Right cardiac atrium (tissue), 5 donors: ENCODE results near the gene STK26. TPM values are rescaled to one million over a fixed set of nuclear protein-coding genes. Genes with fewer than 3 reads are reported as not detected.
"Not testable (repeated sequence)": the region's sequence is repeated elsewhere in the genome, so short reads cannot be mapped to it uniquely, and the experiment has no call there.

Experiments used
- ATAC-seq, 2 donors: fragments of 200-7000 bp; cut with Tn5 transposase; one replicate each; pipeline versions ENCODE4 v1.8.0 to v1.9.1; 2020; ENCODE audit warnings: moderate library complexity in 2 of 2, mild to moderate bottlenecking in 1 of 2
- DNase-seq, 3 donors: peaks; one replicate each; pipeline ENCODE4 v3.0.0-alpha.2; 2020
- H3K27ac ChIP-seq: one replicate; pipeline ENCODE4 v1.5.1; 2013; ENCODE audit warnings: mild to moderate bottlenecking, low read length, control low read depth, moderate library complexity
- H3K27me3 ChIP-seq: one replicate; pipeline ENCODE4 v1.6.1; 2013; ENCODE audit not compliant: control insufficient read depth, insufficient read depth
- H3K4me1 ChIP-seq: one replicate; pipeline ENCODE4 v1.6.1; 2013; ENCODE audit warnings: low read length; ENCODE audit not compliant: control insufficient read depth, insufficient read depth
- H3K4me3 ChIP-seq: one replicate; pipeline ENCODE4 v1.5.1; 2013; ENCODE audit warnings: low read length, control low read depth
- H3K9me3 ChIP-seq: one replicate; pipeline ENCODE4 v1.6.1; 2013; ENCODE audit warnings: low read length; ENCODE audit not compliant: control insufficient read depth
- WGBS: extraction: QIAGEN DNeasy Blood & Tissue Kit; methylation state at CpG from one replicate; pipeline ENCODE4 v1.1.7; 2013; 5-methylcytosine and 5-hydroxymethylcytosine counted together
- intact Hi-C, 4 donors: fragments of 100-400 bp; cut with DNase I; formaldehyde crosslinking; loops; one replicate each; pipeline versions ENCODE4 v1.11.0 to v1.14.0; 2022 to 2023
- long read RNA-seq, 4 donors: library from polyadenylated mRNA; unstranded; transcript quantifications; one replicate each; pipeline ENCODE4 v2.0.0, GENCODE V29; 2020 to 2021
- polyA plus RNA-seq: library from polyadenylated mRNA; stranded (reverse); fragments of 200-250 nt; gene quantifications from one replicate; pipeline ENCODE4 v1.2.3, GENCODE V29; 2013
- total RNA-seq, 4 donors: library from RNA; stranded (reverse); fragmentation: NEBNext Ultra II Directional; extraction: Animal tissue kit (Norgen Biotek cat#: 25700); gene quantifications; one replicate each; pipeline ENCODE4 v1.2.1, GENCODE V29; 2021
- donor health status: healthy with polysubstance abuse.
- donor health status: DM: no; HTN: yes; CAD: no.
- donor health status: DM: no; HTN: no; CAD: no.
- donor health status: DM: no; HTN: yes; CAD: no; lungs with severe emphysema.
- donor health status: DM: yes; HTN: yes; CAD: no.

Gene STK26
- total RNA-seq: 1 to 10 TPM; 1.1 to 2.2 (median 1.8) TPM
- 0.86 TPM for polyA plus RNA-seq
- long read RNA-seq, donor 1, partial matches to known transcripts: 1 of 2 reads
- long read RNA-seq, donor 1, other reads (novel, unspliced or antisense): 1 of 2 reads
- long read RNA-seq, donor 2: 0 reads
- long read RNA-seq, donor 3, partial matches to known transcripts: 0 of 3 reads
- long read RNA-seq, donor 3, other reads (novel, unspliced or antisense): 0 of 3 reads
- long read RNA-seq, donor 4: 0 reads

DNA sequence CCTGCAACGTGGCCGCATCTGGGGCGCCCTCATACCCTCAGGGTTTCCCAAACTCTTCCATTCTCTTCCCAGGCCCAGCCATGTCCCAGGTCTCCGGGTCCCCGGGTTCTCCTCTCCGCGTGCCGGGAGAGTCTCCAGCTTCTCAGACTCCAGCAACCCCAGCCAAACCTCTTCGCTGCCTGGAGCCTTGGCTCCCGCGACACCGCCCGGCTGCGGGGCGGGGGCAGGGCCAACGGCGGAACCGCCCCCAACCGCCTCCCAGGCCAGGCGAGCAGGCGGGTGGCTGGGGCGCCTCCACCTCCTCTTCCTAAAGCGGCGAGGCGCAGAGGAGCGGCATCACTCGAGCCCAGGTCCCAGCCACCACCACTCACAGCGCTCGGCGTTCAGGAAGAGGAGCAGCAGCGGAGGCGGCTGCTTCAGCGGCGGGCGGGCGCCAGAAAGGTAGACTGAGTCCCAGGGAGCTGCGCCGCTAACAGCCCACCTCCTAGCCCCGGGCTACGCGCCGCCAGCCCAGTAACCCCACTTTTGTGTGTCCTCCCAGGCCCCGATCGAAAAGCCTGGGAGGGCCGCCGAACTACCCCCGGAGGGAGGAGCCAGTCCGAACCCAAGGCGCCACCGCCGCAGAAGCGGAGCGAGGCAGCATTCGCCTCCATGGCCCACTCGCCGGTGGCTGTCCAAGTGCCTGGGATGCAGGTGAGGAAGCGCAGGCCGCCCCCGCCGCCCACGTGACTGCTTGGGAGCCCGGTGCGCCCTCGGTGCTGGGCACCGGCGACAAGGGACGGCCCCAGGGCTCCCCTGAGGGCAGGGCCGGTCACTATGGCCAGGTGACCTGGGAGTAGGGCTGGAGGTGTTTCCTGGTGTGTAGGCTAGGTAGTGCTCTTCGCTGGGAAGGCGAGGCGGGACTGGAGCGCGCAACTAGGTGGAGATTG lies at the start of gene STK26:
TSS of gene STK26 (plus strand) at position 336 of the 929 bp plus-strand sequence. CDS start at position 652, 316 bp downstream.
- intact Hi-C loops: no loop called here
- H3K4me1 ChIP-seq: peaks cover 2% of the 10 kb centered on the region
- under 1% methylated on average over 73 of the region's 73 CpGs for WGBS
- no peaks in the 10 kb centered on the region for H3K9me3 ChIP-seq
- peak within 1 kb of the TSS; percentile 59 for H3K4me3 ChIP-seq
- ATAC-seq (peak; percentile 99 to 100), DNase-seq (peak; percentile 77 to 90 (median 87))
- no peaks in the 10 kb centered on the region for H3K27me3 ChIP-seq
- no peak within 1 kb of the TSS for H3K27ac ChIP-seq

DNA sequence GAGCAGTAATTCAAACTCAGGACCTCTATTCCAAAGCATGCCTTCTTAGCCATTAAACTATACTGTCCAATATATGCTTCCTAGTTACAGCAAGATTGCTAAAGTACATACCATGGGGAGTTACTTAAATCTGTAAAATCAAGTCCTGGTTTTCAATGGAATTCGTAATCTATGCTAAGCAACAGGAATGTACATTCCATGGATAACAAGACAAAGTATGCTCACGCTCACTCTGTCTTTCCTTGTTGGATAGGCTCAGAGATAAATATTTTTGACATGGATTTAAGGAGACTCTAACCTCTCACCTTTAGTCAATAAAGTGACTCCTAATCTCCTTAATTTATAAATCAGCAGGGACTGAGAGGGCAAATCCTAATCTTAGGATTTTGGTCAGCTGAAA lies 47.3 kb upstream of the STK26 start:
- intact Hi-C loops: no loop called here

DNA sequence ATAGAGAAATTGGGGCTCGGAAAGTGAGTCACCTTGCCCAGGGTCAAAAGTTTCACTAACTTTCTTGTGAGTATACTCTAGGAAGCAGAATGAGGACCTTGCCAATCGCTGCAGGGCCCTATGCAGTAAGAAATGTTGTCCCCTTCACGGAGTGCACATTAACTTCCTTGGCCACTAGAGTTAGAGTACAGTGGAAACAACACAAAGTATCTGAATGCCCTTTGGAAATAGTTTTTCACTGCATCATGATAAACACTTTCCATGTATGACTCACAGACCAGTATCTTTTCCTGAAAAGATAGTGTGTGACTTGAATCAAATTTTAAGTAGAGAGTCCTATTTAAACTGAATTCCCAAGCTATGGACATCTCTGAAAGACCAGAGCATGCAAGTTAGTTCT lies 45.5 kb upstream of the STK26 start:
- ATAC-seq: peak in 1 of 2 donors; percentile 55
- DNase-seq: no peak
- no peaks in the 10 kb centered on the region for H3K4me1 ChIP-seq
- H3K4me3 ChIP-seq: no peak overlapping the region
- no peak overlapping the region for H3K27ac ChIP-seq
- H3K9me3 ChIP-seq: no peaks in the 10 kb centered on the region
- intact Hi-C loops: no loop called here
- no peaks in the 10 kb centered on the region for H3K27me3 ChIP-seq
- 59% methylated on average over 3 of the region's 3 CpGs for WGBS

More for the DNA sequence above, 47.3 kb upstream of the STK26 start:
- H3K27me3 ChIP-seq: no peaks in the 10 kb centered on the region
- H3K4me1 ChIP-seq: no peaks in the 10 kb centered on the region
- 53% methylated on average over 2 of the region's 2 CpGs for WGBS
- H3K4me3 ChIP-seq: no peak overlapping the region
- no peak for DNase-seq
- H3K9me3 ChIP-seq: no peaks in the 10 kb centered on the region
- ATAC-seq: no peak
- no peak overlapping the region for H3K27ac ChIP-seq

DNA sequence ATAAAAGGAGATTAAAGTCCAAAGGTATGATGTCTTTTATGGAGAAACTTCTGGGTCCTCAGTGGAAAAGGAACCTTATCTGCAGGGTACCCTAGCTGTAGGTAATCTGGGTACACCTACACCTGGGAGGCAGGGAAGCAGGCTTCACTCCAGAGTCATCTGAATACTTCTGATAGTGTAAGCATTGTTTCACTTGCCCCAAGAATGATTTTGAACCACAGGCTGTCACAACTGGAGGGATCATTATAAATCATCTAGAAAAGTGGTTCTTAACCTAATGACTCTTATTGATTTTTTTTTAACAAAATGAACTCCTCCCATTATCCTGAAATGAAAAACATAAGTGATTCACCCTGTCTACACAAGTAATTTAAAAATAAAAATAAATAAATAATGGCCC lies 44.0 kb upstream of the STK26 start:
- ATAC-seq: no peak
- no peak overlapping the region for H3K27ac ChIP-seq
- no peaks in the 10 kb centered on the region for H3K4me1 ChIP-seq
- H3K27me3 ChIP-seq: no peaks in the 10 kb centered on the region
- intact Hi-C loops: no loop called here
- H3K4me3 ChIP-seq: no peak overlapping the region
- no peak for DNase-seq
- H3K9me3 ChIP-seq: no peaks in the 10 kb centered on the region

DNA sequence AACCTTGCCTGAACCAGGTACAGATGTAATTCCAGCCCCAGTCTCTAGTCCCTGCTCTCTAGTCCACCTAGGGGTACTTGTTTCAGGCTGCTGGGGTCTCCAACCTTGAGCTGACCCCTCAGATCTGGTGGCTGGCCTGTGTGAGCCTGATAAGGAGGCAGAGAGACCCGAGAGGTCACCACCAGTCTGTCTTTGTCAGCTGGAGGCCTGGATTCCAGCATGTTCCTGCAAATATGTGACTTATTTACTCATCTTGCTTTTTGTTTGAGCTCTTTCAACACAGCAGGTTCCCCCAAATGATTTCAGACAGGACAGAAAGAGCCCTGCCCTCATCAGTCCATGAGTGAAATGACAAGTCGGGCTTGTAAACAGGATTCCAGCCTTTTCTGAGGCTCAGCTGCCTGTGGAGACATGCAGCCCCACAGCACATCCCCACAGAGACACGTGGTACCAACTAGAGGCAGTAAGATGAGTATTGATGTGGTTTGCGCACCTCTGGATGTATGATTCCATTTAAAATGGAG lies 37.5 kb upstream of the STK26 start:
- intact Hi-C loops: no loop called here

DNA sequence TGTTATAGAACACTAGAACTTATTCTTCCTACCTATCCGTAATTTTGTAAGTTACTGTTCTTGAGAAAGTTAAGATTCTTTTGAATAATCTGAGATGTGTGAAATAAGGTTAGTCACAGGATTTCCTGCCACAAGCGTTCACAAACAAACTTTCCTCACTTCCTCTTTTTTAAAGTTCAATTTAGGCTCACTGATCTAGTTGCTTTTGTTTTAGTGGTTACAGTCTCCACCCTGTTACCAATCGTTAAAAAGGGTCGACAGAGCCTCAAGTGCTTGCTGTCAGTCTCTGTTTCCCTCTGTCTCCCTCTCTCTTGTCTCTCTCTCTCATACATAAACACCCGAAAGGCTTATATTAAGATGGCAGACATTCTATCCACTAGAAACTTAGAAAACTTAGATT lies 35.9 kb upstream of the STK26 start:
- Histone ChIP-seq H3K4me3 (no peak overlapping the region), H3K4me1 (no peaks in the 10 kb centered on the region), H3K27me3 (no peaks in the 10 kb centered on the region), H3K9me3 (no peaks in the 10 kb centered on the region), H3K27ac (no peak overlapping the region)
- intact Hi-C loops: no loop called here
- peak in 1 of 2 donors; percentile 25 for ATAC-seq
- 38% methylated on average over 5 of the region's 5 CpGs for WGBS
- no peak for DNase-seq

More for the DNA sequence above, 37.5 kb upstream of the STK26 start:
- 68% methylated on average over 4 of the region's 4 CpGs for WGBS
- DNase-seq (no peak), ATAC-seq (no peak)
- Histone ChIP-seq H3K27ac (no peak overlapping the region), H3K9me3 (no peaks in the 10 kb centered on the region), H3K4me3 (no peak overlapping the region), H3K4me1 (no peaks in the 10 kb centered on the region), H3K27me3 (no peaks in the 10 kb centered on the region)

DNA sequence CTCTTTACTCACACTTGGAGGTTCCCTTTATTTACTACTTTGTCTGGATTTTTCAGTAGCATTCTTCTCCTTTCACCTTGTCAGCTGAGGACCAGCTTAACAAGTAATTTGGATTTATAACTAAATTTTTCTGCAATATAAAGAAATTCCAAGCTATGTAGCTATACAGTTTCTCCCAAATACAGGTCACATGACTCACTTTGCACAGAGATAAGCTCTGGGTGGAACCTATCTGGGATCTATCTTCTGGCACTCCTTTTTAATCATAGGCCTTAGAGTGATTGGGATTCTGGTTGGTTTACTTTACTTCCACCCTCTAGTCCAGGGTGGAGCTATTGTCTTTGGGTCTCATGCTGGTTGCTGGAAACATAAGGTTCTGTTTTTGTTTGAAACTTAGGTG lies 34.9 kb upstream of the STK26 start:
- no peak overlapping the region for H3K4me3 ChIP-seq
- no peaks in the 10 kb centered on the region for H3K4me1 ChIP-seq
- no peak for ATAC-seq
- DNase-seq: no peak
- no peak overlapping the region for H3K27ac ChIP-seq
- intact Hi-C loops: no loop called here
- no peaks in the 10 kb centered on the region for H3K27me3 ChIP-seq
- H3K9me3 ChIP-seq: no peaks in the 10 kb centered on the region

DNA sequence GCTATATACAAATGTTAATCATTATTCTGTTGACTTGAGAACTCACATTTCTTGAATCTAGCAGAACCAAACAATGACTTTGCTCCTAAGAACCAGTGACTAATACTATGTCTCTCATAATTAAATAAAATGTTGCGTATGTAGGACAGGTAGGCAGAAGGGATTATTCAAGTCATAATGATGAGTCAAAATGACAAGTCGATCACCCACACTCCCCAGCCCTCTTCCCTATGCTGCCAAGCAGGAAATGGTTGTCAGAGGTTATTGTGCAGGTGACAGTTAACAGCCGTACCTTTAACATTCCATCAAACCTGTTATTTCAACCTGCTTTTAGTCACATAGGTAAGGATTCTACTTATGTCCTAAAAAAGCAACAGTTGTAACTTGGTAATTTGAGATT lies 22.0 kb upstream of the STK26 start:
- Histone ChIP-seq H3K4me3 (no peak overlapping the region), H3K9me3 (no peaks in the 10 kb centered on the region), H3K4me1 (no peaks in the 10 kb centered on the region), H3K27me3 (no peaks in the 10 kb centered on the region), H3K27ac (no peak overlapping the region)
- ATAC-seq (no peak), DNase-seq (no peak)
- WGBS: 78% methylated on average over 3 of the region's 3 CpGs
- intact Hi-C loops: no loop called here

DNA sequence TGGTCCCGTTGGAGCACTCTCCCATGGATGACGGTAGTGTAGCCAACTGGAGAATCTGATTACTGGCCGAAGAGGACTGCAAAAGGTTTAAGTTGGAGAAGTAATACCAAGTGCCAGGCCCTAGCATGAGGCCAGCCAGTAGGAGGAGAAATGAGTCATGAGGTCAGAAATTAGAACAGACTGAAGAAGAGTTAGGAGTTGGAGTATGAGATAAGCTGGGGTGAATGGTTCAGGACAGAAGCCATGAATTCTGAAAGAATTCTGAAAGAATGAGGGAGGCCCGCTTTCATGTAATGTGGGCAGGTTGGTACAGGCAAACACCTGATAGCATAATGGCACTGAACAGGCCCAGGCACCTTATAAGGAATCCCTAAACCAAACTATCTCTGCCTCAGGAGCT lies 18.4 kb upstream of the STK26 start:
- ATAC-seq (no peak), DNase-seq (no peak)
- Histone ChIP-seq H3K4me3 (no peak overlapping the region), H3K27me3 (no peaks in the 10 kb centered on the region), H3K9me3 (no peaks in the 10 kb centered on the region), H3K27ac (no peak overlapping the region), H3K4me1 (no peaks in the 10 kb centered on the region)
- intact Hi-C loops: no loop called here
- WGBS: 65% methylated on average over 4 of the region's 4 CpGs

DNA sequence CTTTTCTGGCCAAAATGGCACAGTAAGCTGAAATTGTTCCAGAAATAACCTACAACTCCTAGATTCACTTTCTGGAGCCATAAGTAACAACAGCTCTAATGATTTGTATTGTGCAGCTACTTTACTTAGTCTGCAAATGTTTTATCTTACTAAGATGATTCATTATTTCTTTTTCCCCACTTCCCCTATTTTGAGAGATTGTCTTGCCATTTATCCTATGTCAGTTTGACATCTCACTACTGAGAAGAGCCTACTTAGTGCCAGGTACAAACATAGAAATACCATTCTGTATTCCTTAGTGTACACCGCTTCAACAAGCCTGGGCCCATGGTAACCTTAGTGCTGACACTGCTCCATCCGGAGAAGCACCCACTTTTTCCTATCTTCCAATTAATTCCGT lies 13.8 kb upstream of the STK26 start:
- Histone ChIP-seq H3K4me3 (no peak overlapping the region), H3K4me1 (no peaks in the 10 kb centered on the region), H3K27me3 (no peaks in the 10 kb centered on the region), H3K27ac (no peak overlapping the region), H3K9me3 (no peaks in the 10 kb centered on the region)
- ATAC-seq (no peak), DNase-seq (no peak)
- 96% methylated on average over 3 of the region's 3 CpGs for WGBS
- intact Hi-C loops: no loop called here

DNA sequence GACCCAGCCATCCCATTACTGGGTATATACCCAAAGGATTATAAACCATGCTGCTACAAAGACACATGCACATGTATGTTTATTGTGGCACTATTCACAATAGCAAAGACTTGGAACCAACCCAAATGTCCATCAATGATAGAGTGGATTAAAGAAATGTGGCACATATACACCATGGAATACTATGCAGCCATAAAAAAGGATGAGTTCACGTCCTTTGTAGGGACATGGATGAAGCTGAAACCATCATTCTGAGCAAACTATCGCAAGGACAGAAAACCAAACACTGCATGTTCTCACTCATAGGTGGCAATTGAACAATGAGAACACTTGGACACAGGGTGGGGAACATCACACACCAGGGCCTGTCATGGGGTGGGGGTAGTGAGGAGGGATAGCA lies 12.9 kb upstream of the STK26 start:
- DNase-seq, H3K4me1 ChIP-seq, H3K27me3 ChIP-seq, H3K4me3 ChIP-seq, intact Hi-C loops, H3K27ac ChIP-seq, H3K9me3 ChIP-seq, ATAC-seq: not testable (repeated sequence)
- 90% methylated on average over 2 of the region's 2 CpGs for WGBS
